GM19438 (cell line): ENCODE results near the gene PKDCC.
"Not testable (repeated sequence)": the region's sequence is repeated elsewhere in the genome, so short reads cannot be mapped to it uniquely, and the experiment has no call there.

Experiments
- ATAC-seq: cut with Tn5 transposase; IDR thresholded peaks from one replicate; pipeline ENCODE4 v1.9.1; 2021; ENCODE audit warnings: low read depth; ENCODE audit not compliant: unreplicated experiment

The PKDCC gene

GRCh38 chr2:42030200-42030759, 17.5 kb upstream of the PKDCC start:
- no peak for ATAC-seq

DNA sequence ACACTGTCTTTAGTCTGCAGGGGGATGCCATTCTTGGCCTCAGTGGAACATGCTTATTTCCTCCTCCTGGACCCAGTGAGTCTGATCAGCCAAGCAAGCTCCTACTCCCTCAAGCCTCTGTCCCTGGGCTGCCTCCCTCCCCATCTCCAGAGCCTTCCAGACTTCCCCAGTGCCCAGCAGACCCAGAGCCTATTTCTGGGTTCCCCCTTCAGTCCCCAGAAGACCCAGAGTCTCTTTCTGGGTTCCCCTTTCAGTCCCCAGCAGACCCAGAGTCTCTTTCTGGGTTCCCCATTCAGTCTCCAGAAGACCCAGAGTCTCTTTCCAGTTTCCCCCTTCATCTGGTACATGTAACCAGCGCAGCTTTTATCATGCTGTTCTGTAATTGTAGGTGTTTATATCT, 17.0 kb upstream of the PKDCC start:
- ATAC-seq = no peak

DNA sequence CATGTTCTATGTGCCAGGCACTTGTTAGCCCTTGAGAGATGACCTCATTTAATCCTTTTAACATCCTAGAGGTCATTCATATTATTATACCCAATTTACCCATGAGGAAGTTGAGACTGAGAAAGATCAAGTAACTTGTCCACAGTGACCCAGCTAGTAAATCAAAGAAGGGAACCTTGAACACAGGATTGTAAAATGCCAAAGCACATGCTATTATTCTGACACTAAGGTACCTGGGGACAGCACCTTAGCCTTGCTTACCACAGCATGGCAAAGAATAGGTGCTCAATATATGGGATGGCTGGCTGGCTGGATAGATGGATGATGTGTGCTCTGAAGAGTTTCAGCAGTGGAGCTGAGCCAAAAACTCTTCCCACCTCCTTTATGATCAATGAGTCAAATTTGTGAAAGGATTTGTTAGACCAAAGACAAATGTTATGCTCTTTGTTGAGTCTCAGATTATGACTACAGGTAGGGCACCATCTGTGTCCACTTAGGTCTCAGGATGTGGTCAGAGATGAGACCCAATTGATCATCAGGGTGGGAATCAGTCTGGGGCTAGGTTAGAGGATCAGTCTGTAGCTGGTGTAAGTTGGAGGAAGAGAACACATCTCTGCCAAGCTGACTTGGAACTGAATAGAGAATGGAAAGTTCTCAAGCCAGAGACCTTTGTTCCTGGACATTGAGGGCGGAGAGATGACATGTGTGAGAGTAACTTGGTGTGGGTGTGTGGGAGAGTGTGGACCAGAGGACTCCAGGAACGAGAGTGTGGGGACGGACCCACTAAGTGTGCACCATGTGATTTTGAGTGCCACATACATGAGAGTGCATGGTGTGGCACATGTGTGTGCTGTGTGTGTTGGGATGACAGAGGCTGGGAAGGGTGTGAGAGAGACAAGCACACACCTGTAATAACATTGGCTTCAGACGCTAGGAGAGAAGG, 16.3 kb upstream of the PKDCC start:
- ATAC-seq = no peak

- no peak for ATAC-seq
Observed at GRCh38 chr2:42032224-42032620, 15.6 kb upstream of the PKDCC start.

- ATAC-seq = no peak
Observed at GRCh38 chr2:42032745-42033144, 15.1 kb upstream of the PKDCC start.

DNA sequence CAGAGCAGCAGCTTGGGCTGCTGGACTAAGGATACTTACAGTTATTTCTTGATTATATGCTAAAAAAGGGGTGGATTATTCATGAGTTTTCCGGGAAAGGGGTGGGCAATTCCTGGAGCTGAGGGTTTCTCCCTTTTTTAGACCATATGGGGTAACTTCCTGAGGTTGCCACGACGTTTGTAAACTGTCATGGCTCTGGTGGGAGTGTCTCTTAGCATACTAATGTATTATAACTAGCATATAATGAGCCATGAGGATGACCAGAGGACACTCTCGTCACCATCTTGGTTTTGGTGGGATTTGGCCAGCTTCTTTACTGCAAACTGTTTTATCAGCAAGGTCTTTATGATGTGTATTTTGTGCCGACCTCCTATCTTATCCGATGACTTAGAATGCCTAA, 13.7 kb upstream of the PKDCC start:
- ATAC-seq = not testable (repeated sequence)

GRCh38 chr2:42035241-42035640, 12.6 kb upstream of the PKDCC start:
- ATAC-seq = no peak

DNA sequence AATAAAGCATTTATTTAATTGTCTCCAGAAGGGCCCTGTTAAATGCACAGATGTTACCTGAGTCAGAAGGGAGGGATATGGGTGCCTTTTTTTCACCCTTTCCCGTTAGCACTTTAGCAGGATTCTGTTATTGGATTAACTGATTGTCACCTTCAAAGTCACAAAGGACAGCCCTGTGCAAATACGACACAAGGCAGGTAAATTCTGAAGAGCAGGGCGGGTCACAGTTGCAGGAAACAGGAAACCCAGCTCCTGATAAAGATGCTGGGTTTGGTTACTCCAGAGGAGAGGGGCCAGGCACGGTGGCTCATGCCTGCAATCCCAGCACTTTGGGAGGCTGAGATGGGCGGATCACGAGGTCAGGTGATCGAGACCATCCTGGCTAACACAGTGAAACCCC, 11.4 kb upstream of the PKDCC start:
- no peak for ATAC-seq

DNA sequence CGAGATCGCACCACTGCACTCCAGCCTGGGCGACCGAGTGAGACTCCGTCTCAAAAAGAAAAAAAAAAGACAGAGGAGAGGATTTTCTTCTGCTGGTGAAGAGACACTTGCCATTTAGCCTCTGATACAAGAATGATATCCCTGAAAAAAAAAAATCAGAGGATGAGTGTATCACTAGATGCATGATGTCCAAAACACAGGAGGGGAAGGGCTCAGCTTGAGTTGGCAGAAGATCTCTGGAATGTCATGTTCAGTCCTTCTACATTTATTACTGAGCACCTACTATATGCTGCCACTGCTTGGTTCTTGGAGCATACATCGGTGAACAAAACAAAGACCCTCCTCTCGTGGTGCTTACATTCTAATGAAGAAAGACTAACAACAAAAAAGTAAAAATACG, 10.9 kb upstream of the PKDCC start:
- ATAC-seq = no peak

GRCh38 chr2:42040643-42041278, 7.1 kb upstream of the PKDCC start:
- no peak for ATAC-seq

GRCh38 chr2:42041377-42042127, 6.3 kb upstream of the PKDCC start:
- ATAC-seq = no peak

- no peak for ATAC-seq
Observed at GRCh38 chr2:42042631-42043355, 5.0 kb upstream of the PKDCC start.

DNA sequence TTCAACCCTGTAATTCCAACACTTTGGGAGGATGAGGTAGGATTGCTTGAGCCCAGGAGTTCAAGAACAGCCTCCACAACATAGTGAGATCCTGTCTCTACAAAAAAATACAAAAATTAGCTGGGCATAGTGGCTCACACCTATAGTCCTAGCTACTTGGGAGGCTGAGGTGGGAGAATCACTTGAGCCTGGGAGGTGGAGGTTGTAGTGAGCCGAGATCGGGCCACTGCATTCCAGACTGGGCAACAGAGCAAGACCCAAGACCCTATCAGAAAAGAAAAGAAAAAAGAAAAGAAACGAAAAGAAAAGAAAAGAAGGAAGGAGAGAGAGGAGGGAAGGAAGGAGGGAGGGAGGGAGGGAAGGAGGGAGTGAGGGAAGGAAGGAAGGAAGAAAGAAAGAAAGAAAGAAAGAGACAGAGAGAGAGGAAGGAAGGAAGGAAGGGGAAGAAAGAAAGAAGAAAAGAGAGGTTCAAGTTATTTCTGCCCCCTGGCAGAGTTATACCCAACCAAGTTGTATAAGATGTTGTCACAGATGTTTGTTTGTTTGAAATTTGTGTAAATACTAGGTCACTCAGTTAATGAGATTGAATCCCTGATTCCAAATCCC, 3.9 kb upstream of the PKDCC start:
- ATAC-seq = no peak

GRCh38 chr2:42044939-42045338, 2.9 kb upstream of the PKDCC start:
- no peak for ATAC-seq

GRCh38 chr2:42045352-42045751, 2.5 kb upstream of the PKDCC start:
- no peak for ATAC-seq

DNA sequence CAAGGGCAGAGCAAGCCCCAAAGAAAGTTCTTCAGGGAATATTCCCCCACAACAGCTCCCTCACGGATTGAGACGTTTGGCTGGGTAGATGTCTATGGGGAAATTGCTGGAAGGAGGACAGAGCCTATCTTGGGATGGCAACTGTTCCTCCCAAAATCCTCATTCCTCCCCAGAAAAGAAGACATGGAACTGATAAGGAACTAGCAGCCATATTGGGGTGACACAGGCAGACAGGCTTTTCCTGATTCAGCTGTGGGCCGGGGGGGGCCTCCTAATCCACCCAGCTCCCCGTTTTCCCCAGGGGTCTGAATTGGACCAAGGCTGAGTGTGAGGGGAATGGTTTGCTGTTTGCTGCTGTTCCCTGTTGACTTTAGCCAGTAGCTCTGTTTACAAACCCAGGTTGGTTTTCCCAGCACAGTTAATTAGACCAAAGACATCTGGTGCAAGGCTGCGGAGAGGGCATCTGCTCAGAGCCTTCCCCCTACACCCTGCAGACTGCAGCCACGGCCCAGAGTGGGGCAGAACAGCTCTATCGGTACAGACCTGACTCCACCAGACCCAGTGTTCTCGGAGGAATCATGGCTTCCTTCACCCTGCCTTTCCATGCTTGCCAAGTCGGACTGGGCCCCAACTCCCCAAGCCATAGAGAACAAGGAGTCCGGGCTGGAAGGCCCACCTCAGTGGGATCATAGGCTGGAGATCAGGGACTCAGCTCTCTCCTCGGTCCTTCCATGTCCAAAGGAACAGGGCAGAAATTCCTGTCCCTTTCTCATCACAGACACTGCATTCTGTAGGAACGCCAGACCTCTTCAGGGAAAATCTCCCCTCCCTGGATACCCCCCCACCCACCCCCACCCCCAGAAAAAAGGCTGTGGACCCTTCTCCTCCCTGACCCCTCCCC, 1.7 kb upstream of the PKDCC start:
- ATAC-seq = no peak

GRCh38 chr2:42046819-42047487, 868 bp upstream of the PKDCC start:
- no peak for ATAC-seq
